Stomach smooth muscle (tissue), 2 donors: Measurements from ENCODE around the gene GULP1.

Experiments used
- H3K27ac ChIP-seq: one replicate; pipeline ENCODE4 v1.7.0; 2013; ENCODE audit warnings: mild to moderate bottlenecking, low read length, inconsistent platforms
- H3K27me3 ChIP-seq, 2 donors: one replicate each; pipeline ENCODE4 v1.7.0; 2013; ENCODE audit warnings: low read length in 2 of 2; ENCODE audit not compliant: insufficient read depth in 2 of 2, control insufficient read depth in 1 of 2
- H3K36me3 ChIP-seq, 2 donors: one replicate each; pipeline ENCODE4 v1.7.0; 2013; ENCODE audit warnings: low read length in 2 of 2; ENCODE audit not compliant: control insufficient read depth in 2 of 2, insufficient read depth in 2 of 2
- H3K4me1 ChIP-seq: one replicate; pipeline ENCODE4 v1.7.0; 2013; ENCODE audit warnings: low read length; ENCODE audit not compliant: control insufficient read depth, insufficient read depth
- H3K4me3 ChIP-seq, 2 donors: one replicate each; pipeline ENCODE4 v1.7.0; 2013; ENCODE audit warnings: low read length in 2 of 2
- H3K9ac ChIP-seq, 2 donors: one replicate each; pipeline ENCODE4 v1.7.0; 2013; ENCODE audit warnings: low read length in 2 of 2, mild to moderate bottlenecking in 1 of 2
- H3K9me3 ChIP-seq, 2 donors: one replicate each; pipeline ENCODE4 v1.7.0; 2013; ENCODE audit warnings: low read length in 2 of 2; ENCODE audit not compliant: control insufficient read depth in 2 of 2
- donor health status: healthy.
- donor health status: Pancreatic carcinoma.

GULP1 gene

GRCh38 chr2:188378371-188378950, 86.8 kb downstream of the GULP1 start:
- no peak overlapping the region for H3K27ac ChIP-seq
- H3K4me1 ChIP-seq, result peaks cover 3% of the 10 kb centered on the region
- H3K9ac ChIP-seq, result no peak overlapping the region
- H3K36me3 ChIP-seq, result no peaks in the 10 kb centered on the region
- H3K9me3 ChIP-seq, result no peaks in the 10 kb centered on the region
- no peaks in the 10 kb centered on the region for H3K27me3 ChIP-seq
- H3K4me3 ChIP-seq, result no peak overlapping the region

GRCh38 chr2:188379748-188380147, 88.1 kb downstream of the GULP1 start:
- no peaks in the 10 kb centered on the region for H3K36me3 ChIP-seq
- H3K27me3 ChIP-seq, result no peaks in the 10 kb centered on the region
- H3K27ac ChIP-seq, result no peak overlapping the region
- H3K9ac ChIP-seq, result no peak overlapping the region
- H3K9me3 ChIP-seq, result no peaks in the 10 kb centered on the region
- no peak overlapping the region for H3K4me3 ChIP-seq
- H3K4me1 ChIP-seq, result peaks cover 3% of the 10 kb centered on the region

- Histone ChIP-seq H3K27ac (no peak overlapping the region), H3K9ac (no peak overlapping the region), H3K4me1 (peaks cover 3% of the 10 kb centered on the region), H3K4me3 (no peak overlapping the region), H3K9me3 (no peaks in the 10 kb centered on the region), H3K36me3 (peaks cover 0 to 2% of the 10 kb centered on the region in 2 donors), H3K27me3 (no peaks in the 10 kb centered on the region)
These were observed 88.6 kb downstream of the GULP1 start for GRCh38 chr2:188380280-188380679.

GRCh38 chr2:188381614-188382013, 89.9 kb downstream of the GULP1 start:
- H3K4me1 ChIP-seq, result peaks cover 3% of the 10 kb centered on the region
- H3K9me3 ChIP-seq, result no peaks in the 10 kb centered on the region
- H3K4me3 ChIP-seq, result no peak overlapping the region
- no peak overlapping the region for H3K27ac ChIP-seq
- no peaks in the 10 kb centered on the region for H3K27me3 ChIP-seq
- peaks cover 5 to 8% of the 10 kb centered on the region in 2 donors for H3K36me3 ChIP-seq
- H3K9ac ChIP-seq, result no peak overlapping the region

DNA sequence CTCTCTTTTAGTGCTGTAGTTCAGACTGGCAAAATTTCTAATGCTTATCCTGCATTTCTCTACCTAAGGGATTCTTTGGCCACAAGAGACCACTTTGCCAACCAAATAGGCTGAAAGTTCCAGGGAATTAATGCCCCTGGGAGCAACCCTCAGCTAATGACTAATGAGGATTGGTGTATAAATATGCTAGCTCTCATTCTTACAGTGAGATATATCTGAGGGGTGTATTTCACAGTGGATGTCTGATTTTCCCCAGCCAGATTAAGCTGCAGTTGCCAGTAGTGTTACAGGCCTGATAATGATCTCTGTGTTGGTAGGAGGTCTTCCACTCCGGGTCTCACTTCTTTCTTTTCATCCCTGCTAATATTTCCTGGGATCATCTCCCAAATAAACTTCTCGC, 90.4 kb downstream of the GULP1 start:
- Histone ChIP-seq H3K27ac (no peak overlapping the region), H3K4me3 (no peak overlapping the region), H3K9me3 (no peaks in the 10 kb centered on the region), H3K27me3 (no peaks in the 10 kb centered on the region), H3K9ac (no peak overlapping the region), H3K36me3 (peaks cover 5 to 8% of the 10 kb centered on the region in 2 donors), H3K4me1 (peaks cover 3% of the 10 kb centered on the region)

GRCh38 chr2:188383158-188383557, 91.5 kb downstream of the GULP1 start:
- Histone ChIP-seq H3K9ac (peak overlapping the region in 1 of 2 donors; percentile 41), H3K4me1 (peaks cover 3% of the 10 kb centered on the region)

DNA sequence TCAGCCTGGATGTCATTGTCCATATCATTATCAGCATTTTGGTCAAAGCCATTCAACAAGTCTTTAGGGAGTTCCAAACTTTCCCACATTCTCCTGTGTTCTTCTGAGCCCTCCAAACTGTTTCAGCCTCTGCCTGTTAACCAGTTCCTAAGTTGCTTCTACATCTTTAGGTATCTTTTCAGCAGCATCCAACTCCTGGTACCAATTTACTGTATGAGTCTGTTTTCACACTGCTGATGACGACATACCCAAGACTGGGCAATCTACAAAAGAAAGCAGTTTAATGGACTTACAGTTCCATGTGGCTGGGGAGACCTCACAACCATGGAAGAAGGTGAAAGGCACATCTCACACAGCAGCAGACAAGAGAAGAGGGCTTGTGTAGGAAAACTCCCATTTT, 94.2 kb downstream of the GULP1 start:
- H3K4me3 ChIP-seq, result no peak overlapping the region
- H3K27me3 ChIP-seq, result no peaks in the 10 kb centered on the region
- H3K27ac ChIP-seq, result no peak overlapping the region
- H3K36me3 ChIP-seq, result peaks cover 5 to 8% of the 10 kb centered on the region in 2 donors
- H3K9me3 ChIP-seq, result no peaks in the 10 kb centered on the region
- peaks cover 3% of the 10 kb centered on the region for H3K4me1 ChIP-seq
- H3K9ac ChIP-seq, result no peak overlapping the region

More at GRCh38 chr2:188383158-188383557, 91.5 kb downstream of the GULP1 start:
- Histone ChIP-seq H3K4me3 (peak overlapping the region; percentile 0 to 12), H3K27me3 (no peaks in the 10 kb centered on the region), H3K36me3 (peaks cover 5 to 8% of the 10 kb centered on the region in 2 donors), H3K27ac (no peak overlapping the region), H3K9me3 (no peaks in the 10 kb centered on the region)

DNA sequence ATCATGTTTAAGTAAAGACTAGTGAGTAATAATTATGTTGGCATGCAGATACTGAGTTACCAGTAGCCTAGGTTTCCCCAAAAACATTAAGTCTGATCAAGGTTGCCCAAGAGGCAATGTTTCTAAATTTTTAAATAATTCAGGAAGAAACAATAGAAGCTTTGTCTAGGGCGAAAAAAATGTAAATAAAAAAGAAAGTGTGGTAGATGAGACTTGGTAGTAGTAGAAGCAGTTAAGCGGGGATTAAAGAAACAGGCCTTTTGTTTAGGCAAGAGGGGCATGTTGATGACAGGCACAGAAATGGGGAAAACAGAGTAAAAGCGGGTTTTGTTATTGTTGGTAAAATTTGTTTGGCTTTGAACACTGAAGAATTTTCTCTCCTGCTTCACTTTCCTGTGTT, 97.2 kb downstream of the GULP1 start:
- Histone ChIP-seq H3K9ac (no peak overlapping the region), H3K9me3 (no peaks in the 10 kb centered on the region), H3K4me3 (no peak overlapping the region), H3K27me3 (no peaks in the 10 kb centered on the region), H3K4me1 (no peaks in the 10 kb centered on the region), H3K36me3 (peaks cover 5 to 8% of the 10 kb centered on the region in 2 donors), H3K27ac (no peak overlapping the region)

- Histone ChIP-seq H3K36me3 (no peaks in the 10 kb centered on the region), H3K9ac (no peak overlapping the region), H3K4me3 (no peak overlapping the region), H3K27ac (no peak overlapping the region), H3K4me1 (no peaks in the 10 kb centered on the region), H3K27me3 (no peaks in the 10 kb centered on the region), H3K9me3 (no peaks in the 10 kb centered on the region)
These were observed 99.7 kb downstream of the GULP1 start for GRCh38 chr2:188391354-188391753.

DNA sequence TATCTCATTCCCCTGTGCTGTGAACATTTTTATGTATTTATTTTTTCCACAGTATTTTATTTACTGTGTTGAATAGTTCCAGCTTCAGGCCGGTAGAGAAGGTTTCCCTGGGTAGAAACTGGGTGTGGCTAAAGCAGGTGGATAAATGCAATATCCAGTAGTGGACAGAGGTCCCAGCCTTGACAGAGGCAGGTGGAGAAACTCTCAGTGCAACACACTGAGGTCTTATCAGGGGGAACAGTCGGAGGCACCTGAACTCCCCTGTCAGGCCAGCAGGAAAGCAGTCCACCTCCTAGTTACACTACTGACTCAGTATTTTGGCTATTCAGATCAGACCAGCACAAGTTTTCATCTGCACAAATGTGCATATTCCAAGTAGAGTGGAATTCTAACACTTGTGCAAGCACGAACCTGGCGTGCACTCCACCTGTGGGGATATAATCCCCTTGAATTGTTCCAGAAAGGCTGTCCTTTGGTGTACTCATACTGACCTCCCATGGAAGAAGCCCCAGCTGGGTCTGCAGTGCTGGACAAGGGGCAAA, 103.3 kb downstream of the GULP1 start:
- Histone ChIP-seq H3K9me3 (no peaks in the 10 kb centered on the region), H3K27ac (no peak overlapping the region), H3K36me3 (no peaks in the 10 kb centered on the region), H3K27me3 (no peaks in the 10 kb centered on the region), H3K9ac (no peak overlapping the region), H3K4me3 (no peak overlapping the region), H3K4me1 (no peaks in the 10 kb centered on the region)

DNA sequence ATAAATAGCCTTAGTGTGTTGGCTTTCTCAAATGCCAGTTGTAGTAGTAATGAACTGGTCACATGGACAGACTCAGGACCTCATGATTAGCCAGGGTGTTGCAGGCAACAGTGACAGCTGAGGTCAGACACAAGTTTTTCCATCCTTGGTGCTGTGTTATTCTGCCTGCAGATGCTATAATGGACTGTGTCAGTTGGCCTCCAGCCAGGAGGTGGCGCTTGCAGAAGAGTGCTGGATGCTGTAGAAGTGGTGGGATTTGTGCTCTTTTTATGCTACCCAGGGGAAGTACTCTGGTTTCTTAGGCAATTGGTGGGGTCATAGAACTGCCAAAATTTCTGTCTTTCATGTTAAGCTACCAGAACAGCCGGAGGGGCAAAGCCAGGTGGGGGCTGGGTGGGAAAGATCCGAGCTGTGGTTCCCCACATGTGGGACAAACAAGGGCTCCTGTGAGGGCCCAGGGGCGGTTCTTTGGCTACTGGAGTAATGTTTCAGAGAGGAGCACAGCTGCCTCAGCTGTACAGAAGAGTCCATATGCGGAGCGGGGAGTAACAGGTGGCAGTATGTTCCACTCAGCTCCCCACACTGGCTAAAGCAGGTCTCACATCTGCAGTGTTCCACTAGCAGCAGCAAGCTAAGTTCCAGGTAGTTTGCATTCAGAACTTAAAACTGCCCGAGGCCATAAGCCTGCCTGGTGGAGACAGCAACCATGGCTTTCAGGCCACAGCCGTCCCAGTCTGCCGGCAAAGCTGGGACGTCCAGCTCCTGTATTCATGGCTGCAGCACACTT, 104.4 kb downstream of the GULP1 start:
- Histone ChIP-seq H3K4me3 (no peak overlapping the region), H3K27ac (no peak overlapping the region), H3K9ac (no peak overlapping the region), H3K27me3 (no peaks in the 10 kb centered on the region), H3K4me1 (no peaks in the 10 kb centered on the region), H3K36me3 (no peaks in the 10 kb centered on the region), H3K9me3 (no peaks in the 10 kb centered on the region)
